ENCODE measurements around the gene PLEKHG7. TPM values are rescaled to one million over a fixed set of nuclear protein-coding genes. Genes with fewer than 3 reads are reported as not detected.
"Not testable (repeated sequence)": the region's sequence is repeated elsewhere in the genome, so short reads cannot be mapped to it uniquely, and the experiment has no call there.

PLEKHG7 gene
- total RNA-seq, 1 donor from 2014 or later, result 0.10 TPM

DNA sequence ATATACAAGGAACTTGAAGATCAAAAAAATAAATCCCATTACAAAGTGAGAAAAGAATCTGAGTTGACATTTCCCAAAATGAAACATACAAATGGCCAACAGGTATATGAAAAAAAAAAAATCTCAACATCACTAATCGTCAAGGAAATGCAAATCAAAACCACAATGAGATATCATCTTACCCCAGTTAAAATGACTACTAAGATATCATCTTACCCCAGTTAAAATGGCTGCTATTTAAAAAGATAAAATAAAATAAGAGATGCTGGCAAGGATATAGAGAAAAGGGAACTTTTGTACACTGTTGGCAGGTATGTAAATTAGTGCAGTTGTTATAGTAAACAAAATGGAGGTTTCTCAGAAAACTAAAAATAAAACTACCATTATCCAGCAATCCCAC is 44.4 kb downstream of the PLEKHG7 start:
- no peak for DNase-seq (ENCODE audit: low read depth)

DNA sequence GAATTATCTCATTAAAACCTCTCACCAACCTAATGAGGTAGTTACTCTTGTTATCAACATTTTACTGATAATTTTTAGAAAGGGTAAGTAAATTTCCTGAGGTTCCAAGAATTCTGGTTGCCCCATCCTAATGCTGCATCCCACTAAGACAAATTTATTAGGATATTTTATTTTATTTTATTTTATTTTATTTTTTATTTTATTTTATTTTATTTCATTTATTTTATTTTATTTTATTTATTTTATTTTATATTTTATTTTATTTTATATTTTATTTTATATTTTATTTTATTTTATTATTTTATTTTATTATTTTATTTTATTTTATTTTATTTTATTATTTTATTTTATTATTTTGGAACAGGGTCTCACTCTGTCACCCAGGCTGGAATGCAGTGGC is 46.9 kb downstream of the PLEKHG7 start:
- not testable (repeated sequence) for DNase-seq (ENCODE audit: low read depth)

GRCh38 chr12:92753976-92754885 is 51.4 kb downstream of the PLEKHG7 start:
- DNase-seq (ENCODE audit: low read depth), result peak; percentile 18

GRCh38 chr12:92756898-92757596 is 54.3 kb downstream of the PLEKHG7 start:
- no peak for DNase-seq (ENCODE audit: low read depth)

DNA sequence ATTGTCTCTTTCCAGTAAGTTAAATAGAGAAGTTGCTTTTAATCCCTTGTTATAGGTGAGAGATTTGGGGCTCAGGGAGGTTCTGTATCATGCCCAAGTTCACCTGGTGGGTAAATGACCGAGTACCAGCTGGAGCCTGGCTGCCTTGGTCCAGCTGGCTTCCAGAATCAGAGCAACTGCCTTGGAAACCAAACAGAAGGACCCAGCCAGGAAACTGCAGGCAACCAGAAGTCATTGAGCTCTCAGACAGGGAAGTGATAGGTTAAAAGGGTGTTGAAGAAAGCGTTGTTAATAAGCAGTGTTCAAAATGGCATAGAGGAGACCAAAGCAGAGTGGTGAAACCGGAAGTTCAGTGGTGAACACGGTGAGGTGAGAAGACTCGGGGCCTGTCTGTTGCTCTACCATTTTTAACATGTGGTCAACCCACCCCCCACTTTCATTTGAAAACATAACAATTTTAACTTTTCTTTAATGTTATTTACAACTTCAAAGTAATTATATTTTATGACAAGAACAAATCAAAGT is 54.9 kb downstream of the PLEKHG7 start:
- no peak for DNase-seq (ENCODE audit: low read depth)

DNA sequence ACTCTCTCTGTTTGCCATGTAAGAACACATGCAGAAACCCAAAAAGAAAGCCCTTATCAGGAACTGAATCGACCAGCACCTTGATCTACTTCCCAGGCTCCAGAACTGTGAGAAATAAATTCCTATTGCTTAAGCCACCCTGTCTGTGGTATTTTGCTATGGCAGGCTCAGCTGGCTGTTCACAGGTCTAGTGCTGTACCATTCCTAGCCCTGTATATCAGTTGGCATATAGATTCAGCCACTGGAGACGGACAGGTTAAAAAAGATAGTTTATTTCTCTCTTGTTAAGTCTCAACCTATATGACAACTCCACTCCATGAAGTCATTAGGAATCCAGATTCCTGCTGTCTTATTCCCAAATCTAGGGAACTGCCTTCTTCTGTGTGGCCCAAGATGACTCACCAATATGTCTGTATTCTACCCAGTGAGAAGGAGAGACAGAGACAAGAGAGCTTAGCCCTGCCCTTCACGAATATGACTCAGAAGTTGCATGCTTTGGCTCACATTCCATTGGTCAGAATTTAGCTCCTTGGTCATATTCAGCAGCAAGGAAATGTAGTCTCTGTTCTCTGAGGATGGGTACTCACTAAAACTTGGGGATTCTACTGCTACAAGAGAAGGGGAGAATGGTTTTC is 57.0 kb downstream of the PLEKHG7 start:
- peak; percentile 85 for DNase-seq (ENCODE audit: low read depth)

DNA sequence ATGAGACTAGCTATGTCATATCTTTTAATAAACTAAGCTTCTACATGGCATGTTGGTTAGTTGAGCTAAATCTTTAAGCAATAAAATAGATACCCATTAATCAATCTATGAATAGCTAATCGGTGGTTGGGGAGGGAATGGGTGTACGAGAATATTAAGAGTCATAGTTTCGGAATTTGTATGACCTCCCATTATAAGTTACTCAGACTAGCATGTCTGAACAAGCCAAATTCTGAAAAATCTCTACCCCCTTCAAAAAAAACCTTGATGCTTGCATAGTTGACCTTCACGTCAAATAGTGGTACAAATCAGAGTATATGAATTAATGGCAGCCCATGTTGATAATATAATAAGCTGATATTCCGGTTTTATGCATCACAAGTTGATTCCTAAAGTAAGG is 60.0 kb downstream of the PLEKHG7 start:
- DNase-seq (ENCODE audit: low read depth), result no peak

DNA sequence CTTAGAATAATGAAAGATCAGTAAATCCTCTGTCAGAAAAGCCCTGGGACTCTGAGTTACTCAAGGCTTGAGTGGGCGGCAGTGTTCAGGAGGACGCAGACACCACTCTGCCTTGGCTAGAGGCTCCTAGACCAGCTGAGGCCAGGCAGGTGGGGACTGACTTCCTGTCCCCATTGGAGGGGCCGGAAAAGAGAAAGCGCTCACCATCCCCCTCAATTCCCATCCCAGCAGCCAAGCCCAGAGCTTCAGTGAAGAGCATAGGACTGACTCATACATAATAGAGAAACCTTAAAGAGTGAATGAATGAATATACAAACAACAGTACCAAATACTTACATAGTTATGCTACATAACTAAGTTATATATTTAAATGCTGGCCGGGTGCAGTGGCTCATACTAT is 62.0 kb downstream of the PLEKHG7 start:
- no peak for DNase-seq (ENCODE audit: low read depth)

DNA sequence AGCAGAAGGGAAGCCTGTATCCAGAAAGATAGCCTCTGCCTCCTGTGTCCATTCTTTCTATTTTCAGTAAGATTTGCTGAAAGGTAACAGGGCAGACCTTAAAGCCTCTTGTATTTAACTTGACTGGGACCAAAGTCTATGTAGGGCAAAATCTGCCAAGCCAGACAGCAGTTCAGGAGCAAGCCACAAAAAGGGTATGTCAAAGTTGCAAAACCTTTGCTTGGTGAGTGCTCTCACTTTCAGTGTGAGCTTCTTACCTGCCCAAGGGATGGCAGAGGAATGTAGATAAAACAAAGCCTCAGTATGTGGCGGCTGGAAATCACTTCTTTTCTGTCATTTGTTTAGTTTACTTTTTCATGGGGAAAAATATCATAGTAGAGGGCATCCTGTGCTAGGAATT is 63.1 kb downstream of the PLEKHG7 start:
- no peak for DNase-seq (ENCODE audit: low read depth)

DNA sequence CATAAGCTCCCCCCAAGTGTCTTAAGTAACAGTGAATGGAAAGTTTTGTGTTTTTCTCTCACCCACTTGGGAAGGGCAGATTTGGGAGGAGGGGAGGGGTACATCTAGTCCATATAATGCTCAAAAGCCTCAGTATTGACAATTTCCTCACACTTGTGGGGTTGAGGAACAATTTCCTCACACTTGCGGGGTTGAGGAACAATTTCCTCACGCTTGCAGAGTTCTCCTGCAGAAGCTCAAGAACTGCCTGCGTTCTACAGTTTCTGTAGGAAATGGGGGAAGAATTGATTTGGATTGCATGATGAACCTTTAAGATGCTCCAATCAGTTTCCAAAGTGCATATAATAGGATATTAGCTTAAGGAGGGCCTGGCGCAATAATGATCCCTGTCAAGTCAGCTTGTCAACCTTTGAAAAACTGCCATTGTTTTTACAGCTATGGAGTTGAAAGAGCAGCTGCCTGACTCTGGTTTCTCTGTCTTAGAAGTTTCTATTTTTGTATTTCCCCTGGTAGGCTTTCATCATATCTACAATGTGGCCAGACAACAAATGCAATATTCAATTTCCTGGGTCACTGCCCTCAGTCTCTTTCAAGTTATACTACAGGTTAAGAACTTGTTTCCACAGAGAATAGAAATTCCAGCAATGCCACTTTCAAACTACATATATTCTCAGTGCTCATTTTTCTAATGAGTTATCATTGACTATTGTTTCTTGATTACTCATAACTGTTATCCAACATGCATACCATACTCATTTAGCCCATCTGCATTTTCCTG is 66.5 kb downstream of the PLEKHG7 start:
- peak; percentile 56 for DNase-seq (ENCODE audit: low read depth)

GRCh38 chr12:92771001-92771400 is 68.2 kb downstream of the PLEKHG7 start:
- no peak for DNase-seq (ENCODE audit: low read depth)

- no peak for DNase-seq (ENCODE audit: low read depth)
Observed at GRCh38 chr12:92775416-92775815, 72.6 kb downstream of the PLEKHG7 start.

DNA sequence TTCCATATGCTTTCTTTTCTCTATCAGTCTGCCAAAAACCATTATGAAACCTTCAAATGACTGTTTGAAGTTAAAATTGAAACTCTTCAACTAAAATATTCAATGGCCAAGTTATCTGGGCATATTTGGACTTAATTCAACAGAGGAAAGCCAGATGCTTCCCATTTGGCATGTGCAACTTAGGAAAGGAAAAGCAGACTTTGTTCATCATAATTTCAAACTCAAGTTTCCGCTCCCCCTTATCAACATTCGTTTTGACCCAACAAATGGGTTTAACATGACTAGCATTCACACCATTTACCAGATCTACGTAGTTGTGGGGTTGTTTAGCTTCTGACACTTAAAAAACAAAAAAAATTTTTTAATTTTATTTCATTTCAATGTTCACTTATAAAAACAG is 75.7 kb downstream of the PLEKHG7 start:
- no peak for DNase-seq (ENCODE audit: low read depth)

DNA sequence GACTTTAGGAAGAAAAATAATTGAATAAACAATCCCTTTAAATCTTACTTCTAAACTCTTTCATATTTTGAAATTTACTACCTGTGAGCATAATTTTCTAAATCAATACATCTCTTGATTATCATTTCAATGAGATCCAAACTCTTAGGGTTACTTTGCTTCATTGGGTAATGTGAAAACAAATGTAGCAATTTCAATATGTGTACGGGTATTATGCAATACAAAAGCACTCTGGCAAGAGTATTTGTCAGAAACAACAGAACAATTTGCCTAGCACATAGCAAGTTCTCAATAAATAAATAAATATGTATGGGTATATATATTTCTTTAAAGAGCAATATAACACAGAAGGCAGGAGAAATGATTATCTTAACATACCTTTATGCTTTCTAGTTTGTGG is 77.1 kb downstream of the PLEKHG7 start:
- DNase-seq (ENCODE audit: low read depth), result peak; percentile 25

DNA sequence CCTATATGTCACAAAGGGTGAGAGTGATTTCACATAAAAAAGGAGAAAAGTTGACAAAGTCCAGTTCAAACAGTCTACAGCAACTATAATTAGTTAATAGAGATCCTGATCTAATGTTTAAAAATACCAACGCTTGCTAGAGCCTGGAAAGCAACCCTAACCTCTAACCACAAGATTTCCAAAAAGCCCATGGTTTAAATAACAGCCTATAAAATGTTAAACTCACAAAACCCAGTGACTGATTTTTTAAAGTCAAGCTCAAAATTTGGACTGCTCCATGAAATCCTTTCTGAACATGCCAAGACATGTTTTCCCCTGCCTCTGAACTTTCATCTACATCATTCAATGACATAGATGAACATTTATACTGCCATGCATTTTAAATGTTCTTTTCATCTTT is 81.6 kb downstream of the PLEKHG7 start:
- DNase-seq (ENCODE audit: low read depth), result no peak

- peak; percentile 82 for DNase-seq (ENCODE audit: low read depth)
Observed at GRCh38 chr12:92784797-92785562, 82.2 kb downstream of the PLEKHG7 start.

GRCh38 chr12:92785563-92785950 is 82.8 kb downstream of the PLEKHG7 start:
- no peak for DNase-seq (ENCODE audit: low read depth)

GRCh38 chr12:92786045-92786444 is 83.3 kb downstream of the PLEKHG7 start:
- no peak for DNase-seq (ENCODE audit: low read depth)

- not testable (repeated sequence) for DNase-seq (ENCODE audit: low read depth)
Observed at GRCh38 chr12:92794356-92794755, 91.6 kb downstream of the PLEKHG7 start.

DNA sequence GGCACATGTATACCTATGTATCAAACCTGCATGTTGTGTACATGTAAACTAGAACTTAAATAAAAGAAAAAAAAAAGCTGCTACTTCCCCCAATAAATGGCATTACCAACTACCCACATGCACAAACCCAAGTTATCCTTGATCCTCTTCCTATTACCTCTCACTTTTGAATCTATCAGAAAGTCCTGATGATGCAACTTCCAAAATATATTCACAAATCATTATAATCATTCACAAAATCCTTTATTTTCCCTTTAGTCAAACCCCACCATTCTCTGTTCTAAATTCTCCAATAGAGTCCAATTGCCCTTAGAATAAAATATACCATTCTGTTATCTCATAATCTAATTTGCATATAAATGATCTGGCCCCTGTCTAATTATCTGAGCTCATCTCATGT is 92.0 kb downstream of the PLEKHG7 start:
- DNase-seq (ENCODE audit: low read depth), result no peak

- DNase-seq (ENCODE audit: low read depth), result peak; percentile 14
Observed at GRCh38 chr12:92796650-92797049, 93.9 kb downstream of the PLEKHG7 start.

Data from renal cortical epithelial cell (primary cell).